Stimulated activated CD4-positive, alpha-beta T cell treated with anti-CD3 and anti-CD28 coated beads, Interleukin-4, amount 100 ng/mL, for 24 hours (primary cell): Measurements from ENCODE around the gene USP48.

ENCODE experiments used
- DNase-seq: peaks from one replicate; pipeline ENCODE4 v3.0.0-alpha.2; 2020

The USP48 gene

DNA sequence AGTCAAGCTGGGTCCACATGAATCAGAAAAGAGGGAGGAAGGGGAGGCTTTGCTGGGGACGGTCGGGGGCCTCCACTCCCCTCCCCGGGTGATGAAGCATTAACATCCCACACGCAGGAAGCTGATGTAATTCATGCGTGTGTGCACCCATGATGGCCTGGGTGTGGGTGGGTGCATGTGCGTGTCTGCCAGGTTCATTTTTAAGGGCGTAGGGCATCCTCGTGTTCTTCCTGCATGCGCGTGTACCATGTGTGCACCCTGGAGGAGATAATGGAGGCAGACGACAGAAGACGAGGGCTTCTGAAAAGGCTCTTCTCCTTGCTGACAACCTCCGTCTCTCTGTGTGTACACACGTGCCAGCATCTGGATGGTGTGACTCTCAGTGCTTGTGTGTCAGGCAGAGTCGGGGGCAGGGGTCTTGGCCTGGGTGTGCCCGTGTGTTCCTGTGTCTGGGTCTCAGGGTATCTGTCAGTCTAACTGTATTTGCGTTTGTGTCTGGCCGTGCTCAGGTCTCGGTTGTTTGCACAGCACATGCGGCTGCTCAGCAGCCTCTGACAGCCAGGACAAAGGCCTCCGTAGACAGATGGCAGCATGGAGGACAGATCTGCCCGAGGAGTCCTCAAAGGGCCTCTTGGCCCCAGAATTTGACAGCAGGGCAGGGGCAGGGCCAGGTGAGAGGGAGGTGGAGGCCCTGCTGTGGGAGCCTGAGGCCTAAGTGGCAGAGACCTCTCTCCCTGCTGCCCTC, 116.2 kb downstream of the USP48 start:
- DNase-seq, result no peak

DNA sequence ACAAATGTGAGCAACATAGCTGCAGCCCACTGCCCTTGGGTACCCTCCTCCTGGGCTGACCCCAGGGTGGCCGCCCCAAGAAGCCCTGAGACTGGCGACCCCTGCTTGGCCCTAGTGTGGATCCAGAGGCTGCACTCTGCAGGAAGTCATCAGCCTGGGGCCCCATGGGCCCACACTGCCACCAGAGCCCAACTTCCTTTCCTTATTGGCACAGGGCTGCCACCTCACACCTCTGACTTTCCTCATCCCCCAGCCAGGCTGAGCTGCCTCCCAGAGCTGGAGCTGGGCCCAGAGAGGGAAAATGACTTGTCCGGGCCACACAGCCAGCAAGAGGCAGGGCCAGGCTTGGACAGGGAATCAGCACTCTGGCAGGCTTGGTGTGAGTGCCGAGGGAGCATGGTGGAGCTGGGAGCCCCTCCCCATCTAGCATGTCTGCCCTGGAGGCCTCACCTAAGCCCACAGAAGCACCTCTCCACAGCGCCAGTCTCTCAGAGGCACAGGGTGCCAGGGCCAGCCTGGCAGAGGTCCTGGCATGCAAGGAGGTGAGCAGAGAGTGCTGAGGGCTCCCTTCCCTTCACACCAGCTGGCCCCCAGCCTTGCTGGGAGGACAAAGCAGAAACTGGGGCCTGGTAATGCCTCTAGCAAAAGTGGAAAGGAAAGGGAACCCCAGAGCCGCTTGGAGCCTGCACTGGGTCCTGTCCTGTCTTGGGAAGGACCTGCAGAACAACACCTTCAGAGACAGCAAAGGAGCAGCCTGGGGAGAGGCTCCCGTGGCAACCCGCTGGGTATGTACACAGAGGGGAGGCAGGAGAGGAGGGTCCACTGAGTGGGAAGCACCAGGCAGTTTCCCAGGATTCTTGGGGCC, 117.0 kb downstream of the USP48 start:
- DNase-seq, result no peak

DNA sequence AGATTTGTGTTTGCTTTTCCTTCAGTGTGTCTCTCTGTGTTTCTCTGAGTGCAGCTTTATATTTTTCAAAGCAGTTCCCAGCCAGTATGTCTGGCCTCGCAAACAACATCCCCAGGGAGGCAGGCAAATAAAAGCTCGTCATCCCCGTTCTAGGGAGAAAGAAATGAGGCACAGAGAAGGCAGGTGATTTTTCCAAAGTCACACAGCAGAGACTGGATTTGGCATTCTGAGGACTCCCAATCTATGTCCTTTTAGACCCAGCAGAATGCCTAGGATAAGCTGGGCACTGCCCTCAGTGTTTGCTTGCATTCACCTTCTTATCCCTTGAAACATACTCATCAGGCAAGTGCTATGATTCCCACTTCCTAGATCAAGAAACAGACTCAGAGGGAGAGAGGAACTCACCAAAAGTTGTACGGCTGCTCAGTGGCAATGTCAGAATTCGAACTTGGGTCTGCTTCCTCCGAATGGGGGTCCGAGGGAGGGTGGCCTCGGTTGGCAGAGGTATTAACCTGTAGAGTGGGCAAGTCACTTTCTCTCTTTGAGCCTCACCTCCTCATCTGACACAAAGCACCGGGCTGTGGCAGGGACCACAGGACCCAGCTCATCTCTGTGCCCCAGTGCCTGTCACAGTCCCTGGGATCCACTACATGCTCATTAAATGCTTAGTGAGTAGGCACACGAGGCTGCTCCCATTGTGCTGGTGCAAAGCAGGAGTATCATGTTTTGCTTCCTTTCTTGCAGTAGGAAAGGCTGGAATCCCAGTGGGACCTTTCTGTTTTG, 118.0 kb downstream of the USP48 start:
- DNase-seq, result no peak

DNA sequence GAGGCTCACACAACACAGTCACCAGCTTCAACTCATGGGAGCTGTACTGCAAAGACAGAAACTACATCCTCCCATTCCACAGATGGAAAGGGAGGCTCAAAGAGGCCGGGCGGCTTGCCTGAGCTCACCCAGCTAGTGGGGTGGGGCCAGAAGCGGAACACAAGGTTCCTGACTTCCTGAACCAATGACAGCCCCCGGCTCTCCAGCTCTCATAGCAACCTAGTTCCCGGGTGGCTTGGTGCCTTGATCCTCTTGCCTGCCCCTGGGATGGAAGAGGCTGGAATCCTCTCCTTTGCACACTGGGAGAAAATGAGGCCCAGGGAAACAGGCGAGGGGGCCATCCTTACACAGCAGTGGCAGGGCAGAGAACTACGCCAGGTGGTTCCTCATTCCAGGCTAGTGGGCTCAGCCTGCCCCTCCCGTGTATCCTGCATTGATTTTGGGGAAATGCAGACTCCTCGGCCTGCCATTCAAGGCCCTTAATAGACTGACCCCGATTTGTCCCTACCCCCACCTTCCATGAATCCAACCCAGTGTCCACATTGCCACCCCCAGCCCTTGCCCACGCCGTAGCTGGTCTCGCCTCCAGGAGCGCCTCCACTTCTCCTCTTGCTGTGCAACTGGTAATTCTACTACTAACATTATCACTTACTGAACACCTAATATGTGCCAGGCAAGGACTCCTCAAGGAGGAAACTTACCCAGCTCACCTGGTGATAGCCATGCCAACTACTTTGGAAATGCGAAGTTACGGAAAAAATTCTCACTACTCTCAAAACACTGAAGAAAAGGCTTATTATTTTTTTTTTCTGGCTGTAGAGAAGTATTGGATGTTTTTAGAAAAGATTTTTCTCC, 118.8 kb downstream of the USP48 start:
- no peak for DNase-seq

DNA sequence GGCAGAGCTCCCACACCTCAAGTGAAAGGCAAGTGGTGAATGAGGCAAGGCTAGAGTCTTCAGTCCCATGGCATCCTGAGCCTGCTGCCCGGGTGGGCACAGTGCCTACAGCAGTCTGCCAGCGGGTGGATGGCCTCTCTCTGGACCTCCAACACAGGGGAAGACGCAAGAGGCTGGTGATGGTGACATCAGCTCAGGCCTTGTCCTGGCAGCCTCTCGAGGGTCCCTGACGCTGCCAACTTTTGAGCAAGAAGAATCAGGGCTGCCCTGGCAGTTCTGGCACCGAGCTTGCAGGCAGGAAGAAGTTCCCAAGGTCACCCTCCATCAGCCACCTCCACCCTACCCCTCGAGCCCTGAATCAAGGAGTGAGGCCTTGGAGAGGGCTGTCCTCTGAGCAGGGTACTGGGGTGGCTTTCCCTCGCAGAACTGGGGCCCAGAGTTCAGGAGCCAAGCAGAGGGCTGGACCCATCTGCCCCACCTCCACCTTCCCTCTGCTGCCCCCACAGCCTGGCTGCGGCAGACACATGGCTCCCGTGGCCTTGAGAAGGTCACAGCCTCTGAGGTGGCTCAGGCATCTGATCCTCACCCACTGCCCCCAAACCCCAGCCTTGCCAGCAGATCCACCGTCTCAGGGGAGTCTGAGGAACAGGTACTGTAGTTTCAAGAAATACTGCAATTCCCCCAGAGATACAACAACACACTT, 119.5 kb downstream of the USP48 start:
- no peak for DNase-seq

DNA sequence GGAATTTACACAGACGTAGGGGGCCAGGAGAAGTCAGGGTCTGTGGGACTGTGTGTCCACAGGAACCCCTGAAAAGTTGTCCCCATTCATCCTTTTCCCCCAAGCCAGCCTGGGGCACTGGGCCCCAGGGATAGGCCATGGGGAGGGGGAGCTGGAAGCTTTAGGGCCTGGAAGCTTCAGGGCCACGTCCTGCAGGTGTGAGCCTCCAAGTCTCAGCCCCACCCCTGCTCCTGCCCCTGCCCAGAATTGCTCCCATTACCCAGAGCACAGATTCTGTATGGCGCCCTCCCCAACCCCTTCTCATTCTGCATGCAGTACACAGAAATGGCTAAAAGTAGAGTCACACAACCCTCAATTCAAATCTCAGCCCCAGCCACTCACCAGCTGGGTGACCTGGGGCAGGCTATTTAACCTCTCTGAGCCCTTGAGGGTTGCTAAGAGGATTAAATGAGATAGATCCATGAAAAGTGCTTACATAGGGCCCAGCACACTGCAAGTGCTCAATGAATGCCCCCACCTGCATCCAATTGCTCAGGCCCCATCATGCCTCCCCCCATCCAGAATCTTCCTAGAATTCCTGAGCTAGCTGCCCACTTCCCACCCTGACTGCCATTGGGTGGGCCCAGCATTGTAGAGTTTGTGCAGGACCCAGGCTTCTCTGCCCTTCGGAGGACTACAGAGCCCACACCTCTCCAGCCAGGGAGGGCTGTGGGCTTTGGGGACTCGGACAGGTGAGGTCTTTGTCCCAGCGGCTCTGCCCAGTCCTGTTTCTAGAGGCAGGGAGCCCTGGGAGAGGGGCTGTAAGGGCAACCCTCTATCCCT, 120.3 kb downstream of the USP48 start:
- no peak for DNase-seq

DNA sequence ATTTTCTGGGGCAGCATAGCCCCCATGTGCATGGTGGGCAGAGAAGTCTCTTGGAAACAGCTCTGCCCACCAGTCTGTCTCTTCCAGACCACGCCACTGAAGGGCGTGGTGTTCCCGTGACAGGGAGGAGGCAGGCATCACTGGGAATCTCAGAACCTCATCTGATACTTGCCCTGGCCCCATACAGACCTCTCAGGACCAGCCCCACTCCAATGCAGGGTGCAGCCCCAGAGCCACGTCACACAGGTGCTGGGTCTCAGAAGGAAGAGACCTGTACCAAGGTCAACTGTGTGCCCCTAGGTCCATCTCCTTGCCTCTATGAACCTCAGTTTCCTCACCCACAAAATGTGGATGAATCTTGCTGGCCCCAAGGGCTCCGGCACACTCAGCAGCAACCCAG, 121.1 kb downstream of the USP48 start:
- no peak for DNase-seq

DNA sequence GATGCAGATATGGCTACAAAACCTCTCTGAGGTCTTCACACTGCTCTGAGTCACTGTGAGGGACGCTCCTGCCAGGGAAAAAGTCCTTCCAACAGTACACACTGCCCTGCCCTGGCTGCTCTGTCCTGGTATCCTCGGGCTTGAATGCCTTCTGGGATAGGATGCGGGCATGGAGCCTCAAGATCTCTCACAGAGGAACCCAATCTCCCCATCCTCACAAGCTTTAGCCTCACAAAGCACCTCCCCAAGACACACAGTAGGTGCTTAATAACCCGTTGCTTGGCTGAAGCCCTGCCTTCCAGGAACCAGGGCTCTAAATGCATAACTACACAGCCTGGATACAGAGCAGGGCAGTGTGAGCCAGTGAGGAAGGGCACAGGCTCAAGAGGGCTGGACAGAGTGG, 123.0 kb downstream of the USP48 start:
- DNase-seq, result no peak

DNA sequence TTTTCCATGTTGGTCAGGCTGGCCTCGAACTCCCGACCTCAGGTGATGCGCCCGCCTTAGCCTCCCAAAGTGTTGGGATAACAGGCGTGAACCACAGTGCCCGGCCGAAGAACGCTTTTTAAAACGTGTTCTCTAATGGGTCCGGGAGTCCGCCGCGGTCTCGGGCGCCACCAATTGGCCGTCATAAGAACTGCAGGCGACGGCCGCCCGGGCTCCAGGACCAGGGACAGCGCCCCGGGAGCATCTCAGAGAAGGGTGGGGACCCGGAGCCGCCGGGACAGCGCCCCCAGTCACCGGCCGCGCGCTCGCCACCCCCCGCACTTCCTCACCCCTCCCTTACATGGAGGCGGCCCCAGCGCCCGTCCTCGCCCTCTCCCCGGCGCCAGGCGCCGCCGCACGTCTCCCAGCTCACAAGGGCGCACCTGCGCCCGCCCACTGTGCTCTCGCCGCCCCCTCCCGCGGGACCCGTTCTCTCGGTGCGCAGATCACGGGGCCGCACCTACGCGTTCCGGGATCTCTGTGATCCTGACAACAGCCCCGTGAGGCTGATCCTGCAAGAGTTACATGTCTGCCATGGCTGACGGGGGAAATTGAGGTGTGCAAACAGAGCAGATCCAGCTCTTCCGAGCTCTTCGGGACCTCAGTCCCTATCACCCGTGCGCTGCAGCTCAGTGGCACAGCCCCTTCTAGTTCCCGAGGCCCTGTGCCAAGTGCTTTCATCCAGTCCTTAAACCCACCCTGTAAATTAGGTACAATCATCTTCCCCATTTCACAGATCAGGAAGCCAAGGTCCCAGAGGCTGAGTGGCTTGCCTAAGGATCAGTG, 123.6 kb downstream of the USP48 start:
- peak; percentile 79 for DNase-seq

DNA sequence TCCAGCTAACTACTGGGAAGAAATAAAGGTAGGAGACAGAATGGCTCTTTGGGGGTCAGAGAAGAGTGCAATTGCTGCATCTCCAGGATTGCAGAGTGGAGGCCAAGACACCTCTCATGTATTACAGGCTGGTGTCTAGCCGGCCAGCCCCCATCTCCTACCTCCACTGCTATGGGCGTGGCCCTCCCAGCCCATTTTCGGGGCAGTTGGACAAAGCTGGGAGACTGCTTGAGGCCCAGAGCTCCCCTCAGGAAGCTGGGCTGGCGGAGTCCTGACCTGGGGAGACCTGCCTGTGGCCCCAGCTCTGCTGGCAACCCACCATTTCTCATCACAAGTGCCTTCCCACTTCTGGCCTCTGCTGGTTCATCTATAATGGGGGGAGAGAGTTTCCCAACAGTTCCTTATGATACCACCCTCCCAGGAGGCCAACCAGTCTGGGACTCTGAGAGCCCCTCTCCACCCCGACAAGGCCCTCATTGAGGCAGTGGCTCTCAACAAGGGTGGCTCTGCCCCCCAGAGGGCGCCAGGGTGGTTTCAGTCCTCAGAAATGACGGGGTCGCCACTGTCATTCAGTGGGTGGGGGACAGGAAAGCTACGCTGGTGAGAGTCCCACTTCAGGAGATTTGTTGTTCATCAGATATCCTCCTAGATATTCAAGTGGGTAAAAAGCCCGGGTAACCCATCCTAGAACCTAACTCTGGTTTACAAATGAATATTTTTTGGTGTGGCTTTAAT, 125.3 kb downstream of the USP48 start:
- no peak for DNase-seq

DNA sequence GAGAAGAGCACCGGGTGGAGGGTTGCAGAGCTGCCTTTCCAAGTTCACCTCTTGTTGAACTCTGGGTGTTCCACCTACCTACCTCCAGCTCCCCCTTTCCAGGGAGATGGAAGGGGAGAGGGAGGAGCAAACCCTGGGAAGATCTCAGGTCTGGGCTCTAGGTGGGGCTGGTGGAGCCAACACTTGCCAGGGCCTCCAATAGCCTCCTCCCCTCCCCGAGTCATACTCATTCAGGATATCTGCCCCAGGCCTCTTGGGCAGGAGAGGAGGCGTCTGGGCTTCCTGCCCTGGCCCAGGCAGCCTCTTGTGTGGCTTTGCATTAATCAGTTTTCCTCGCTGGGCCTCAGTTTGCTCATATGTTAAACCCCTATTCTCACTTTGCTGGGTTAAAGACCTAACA, 127.2 kb downstream of the USP48 start:
- no peak for DNase-seq

DNA sequence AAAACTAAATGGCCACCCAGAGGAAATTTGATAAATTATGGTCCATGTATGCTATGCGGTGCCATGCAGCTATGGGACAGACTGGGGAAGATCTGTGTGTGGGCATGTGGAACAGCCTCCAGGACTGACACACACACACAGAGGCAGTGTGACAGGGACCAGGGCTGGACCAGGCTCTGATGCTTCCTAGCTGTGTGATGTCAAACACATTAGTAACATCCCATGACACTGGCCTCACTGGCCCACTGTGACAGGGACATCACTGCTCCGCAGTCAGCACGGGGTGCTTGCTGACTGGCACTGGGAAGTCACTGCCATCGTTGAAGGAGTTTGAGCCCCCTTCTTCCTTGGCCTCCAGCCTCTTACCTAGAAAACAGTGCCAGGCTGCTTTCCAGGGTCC, 127.7 kb downstream of the USP48 start:
- DNase-seq, result no peak

DNA sequence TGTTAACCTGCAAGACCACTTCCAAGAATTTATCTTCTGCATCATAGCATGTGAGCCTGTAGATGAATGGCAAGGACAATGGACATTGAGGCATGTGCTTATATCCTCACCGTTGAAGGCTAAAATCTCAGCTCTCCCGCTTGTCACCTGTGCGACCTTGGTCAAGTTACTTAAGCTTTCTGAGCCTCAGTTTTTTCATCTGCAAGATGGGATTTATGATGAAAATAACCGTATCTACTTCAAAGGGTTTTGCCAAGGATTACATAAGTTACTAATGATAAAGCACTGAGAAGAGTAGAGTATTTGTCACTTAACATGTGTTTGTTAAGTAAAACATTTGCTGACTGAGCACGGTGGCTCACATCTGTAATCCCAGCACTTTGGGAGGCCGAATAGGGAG, 128.7 kb downstream of the USP48 start:
- no peak for DNase-seq

DNA sequence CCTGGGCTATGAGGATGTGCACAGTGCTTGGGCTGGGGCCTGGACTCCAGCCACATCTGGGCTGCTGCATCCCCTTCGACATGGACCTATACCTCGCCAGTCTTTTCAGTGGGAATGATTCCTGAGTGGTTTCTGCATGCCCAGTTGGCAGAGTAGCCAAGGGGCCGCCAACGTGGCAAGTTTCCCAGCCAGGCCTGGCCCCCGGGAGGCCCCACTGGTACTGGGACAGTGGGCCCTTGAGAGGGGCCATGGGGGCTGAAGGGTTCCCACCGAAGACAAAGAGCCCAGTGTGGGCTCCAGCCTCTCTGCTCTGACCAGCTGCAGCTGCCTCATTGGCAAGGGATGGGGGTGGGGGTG, 129.2 kb downstream of the USP48 start:
- DNase-seq, result no peak

DNA sequence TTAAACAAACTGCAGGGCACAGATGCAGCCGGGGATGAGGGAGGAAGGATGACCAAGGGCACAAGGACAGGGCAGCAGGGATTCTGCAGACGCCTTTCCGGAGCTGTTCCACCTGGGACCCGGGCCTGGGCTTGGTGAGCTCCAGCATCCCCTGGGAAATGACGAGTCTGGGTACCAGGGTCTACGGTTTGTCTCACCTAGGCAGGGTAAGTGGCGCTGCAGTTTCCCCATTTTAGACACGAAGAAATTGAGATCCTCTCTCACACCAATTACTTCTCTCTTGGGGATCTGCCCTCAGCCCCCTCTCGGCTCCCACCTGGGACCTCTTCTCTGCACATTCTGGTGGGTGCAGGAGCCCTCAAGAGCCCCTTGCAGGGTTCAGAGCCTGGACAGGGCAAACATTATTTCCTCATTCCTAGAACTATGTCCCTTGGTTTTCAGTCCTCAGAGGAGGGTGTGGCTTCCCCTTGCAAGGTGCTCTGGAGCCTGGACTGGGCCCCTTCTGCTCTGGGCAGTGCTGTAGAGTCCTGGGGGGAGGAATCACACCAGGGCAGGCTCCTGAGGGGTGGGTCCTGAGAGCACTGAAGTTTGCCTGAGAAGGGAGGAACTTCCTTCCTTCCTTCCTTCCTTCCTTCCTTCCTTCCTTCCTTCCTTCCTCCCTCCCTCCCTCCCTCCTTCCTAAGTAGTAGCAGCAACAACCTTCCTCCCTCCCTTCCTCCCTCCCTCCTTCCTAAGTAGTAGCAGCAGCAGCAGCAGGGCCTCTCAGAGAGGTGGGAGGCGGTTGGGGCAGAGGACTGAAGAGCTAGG, 129.8 kb downstream of the USP48 start:
- no peak for DNase-seq

DNA sequence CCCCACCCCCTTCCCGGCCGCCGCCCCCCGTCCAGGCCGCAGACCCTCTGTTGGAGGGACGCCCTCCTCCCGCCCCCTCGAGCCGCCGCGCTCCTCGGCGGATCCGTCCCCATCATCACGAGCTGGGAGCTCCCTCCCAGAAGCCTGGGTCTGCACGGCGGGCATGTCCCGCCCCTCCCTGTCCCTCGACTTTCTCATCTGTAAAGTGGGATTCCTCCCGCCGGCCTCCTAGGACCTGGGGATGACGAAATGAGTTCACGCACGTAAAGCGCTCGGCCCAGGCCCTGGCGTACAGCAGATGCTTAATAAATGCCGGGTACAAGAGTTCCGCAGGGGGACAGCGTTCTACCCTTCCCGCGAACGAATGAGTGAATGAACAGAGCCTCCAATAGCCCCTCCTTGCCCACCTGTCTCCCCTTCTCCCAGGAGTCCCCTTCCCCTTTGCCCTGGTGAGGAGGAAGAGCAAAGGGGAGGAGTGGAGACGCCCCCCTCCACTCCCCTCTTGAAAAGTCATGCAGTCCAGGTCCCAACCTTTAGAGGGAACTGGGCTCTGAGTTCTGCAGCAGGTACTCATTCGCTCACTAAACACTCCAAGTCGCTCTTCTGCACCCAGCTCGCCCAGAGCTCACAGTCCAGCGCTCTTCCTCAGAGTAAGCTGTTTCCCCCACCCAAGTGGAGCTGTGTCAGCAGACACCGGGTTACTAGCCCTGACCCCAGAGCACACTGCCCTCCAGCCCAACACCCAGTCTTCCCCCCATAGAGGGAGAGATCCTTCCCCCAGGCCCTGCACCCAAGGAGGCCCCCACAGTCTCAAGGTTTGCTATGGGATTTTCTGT, 130.6 kb downstream of the USP48 start:
- no peak for DNase-seq

DNA sequence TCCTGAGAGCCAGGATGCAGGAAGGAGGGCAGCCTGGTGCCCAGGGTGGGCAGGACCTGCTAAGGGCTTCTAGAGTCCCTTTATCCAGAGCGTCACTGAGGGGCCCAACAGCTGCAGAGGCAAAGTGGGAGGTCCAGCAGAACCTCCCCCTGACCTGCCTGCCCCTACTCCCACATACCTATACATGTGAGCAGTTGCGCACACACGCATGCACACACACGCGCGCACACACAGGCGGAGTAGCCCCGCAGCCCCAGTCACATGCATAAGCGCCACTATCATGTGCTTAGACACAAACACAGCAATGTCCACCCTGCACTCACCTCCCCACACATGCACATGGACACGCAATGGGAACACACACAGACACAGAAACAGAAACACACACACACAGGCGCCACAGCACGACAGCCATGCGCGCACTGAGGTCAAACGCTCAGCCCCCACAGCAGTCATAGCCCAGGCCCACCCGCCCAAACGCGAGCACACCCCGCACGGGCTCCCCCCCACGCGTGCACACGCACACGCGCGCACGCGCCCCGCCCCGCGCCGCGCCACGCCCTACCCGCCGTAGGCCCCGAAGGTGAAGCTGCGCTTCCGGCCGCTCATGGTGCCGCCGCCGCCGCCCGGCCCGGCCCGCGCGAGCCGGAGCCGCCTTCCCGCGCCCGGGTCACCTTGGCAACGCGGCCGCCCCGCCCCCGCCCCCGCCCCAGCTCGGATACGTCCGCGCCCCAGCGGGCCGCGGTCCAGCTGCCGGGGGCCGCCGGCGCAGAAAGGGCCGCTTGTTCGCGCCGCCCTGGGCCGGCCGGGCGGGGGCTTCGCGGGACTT, 131.5 kb downstream of the USP48 start:
- DNase-seq, result peak; percentile 40
